Spleen (tissue), 11 donors: ENCODE measurements around the gene ZBTB3. TPM values are rescaled to one million over a fixed set of nuclear protein-coding genes. Genes with fewer than 3 reads are reported as not detected.
A peak's percentile ranks its signal among the peaks of the same experiment; 100 is the strongest.
"Not testable (repeated sequence)": the region's sequence is repeated elsewhere in the genome, so short reads cannot be mapped to it uniquely, and the experiment has no call there.

Experiments used
- DNase-seq: peaks from one replicate; pipeline ENCODE4 v3.0.0-alpha.2; 2020
- H3K27ac ChIP-seq, 8 donors: fragments of 200-600 bp; sonication (generic) in 7 of 8; 1 replicate in 4 of 8; 2 replicates in 4 of 8; pipeline versions ENCODE4 v1.5.0 to v1.8.0; 2016 to 2021; ENCODE audit warnings: inconsistent platforms in 4 of 8, mild to moderate bottlenecking in 4 of 8, moderate library complexity in 1 of 8
- H3K27me3 ChIP-seq, 7 donors: fragments of 200-600 bp; sonication (generic) in 6 of 7; replicated peaks in 1 of 7; 1 replicate in 4 of 7; 2 replicates in 3 of 7; pipeline versions ENCODE4 v1.5.0 to v1.8.0; 2016 to 2021; ENCODE audit warnings: inconsistent platforms in 3 of 7, mild to moderate bottlenecking in 1 of 7
- H3K36me3 ChIP-seq, 6 donors: fragments of 200-600 bp; sonication (generic) in 5 of 6; 1 replicate in 4 of 6; 2 replicates in 2 of 6; pipeline versions ENCODE4 v1.5.0 to v1.8.0; 2016 to 2021; ENCODE audit warnings: inconsistent platforms in 2 of 6
- H3K4me1 ChIP-seq, 6 donors: fragments of 200-600 bp; sonication (generic) in 5 of 6; 1 replicate in 3 of 6; 2 replicates in 3 of 6; pipeline versions ENCODE4 v1.5.0 to v1.8.0; 2016 to 2021; ENCODE audit warnings: inconsistent platforms in 3 of 6
- H3K4me3 ChIP-seq, 8 donors: fragments of 200-600 bp; sonication (generic) in 7 of 8; 1 replicate in 4 of 8; 2 replicates in 4 of 8; pipeline versions ENCODE4 v1.5.0 to v1.8.0; 2016 to 2021; ENCODE audit warnings: inconsistent platforms in 4 of 8, mild to moderate bottlenecking in 4 of 8, moderate library complexity in 2 of 8
- H3K9me3 ChIP-seq, 8 donors: fragments of 200-600 bp; sonication (generic) in 7 of 8; 1 replicate in 4 of 8; 2 replicates in 4 of 8; pipeline versions ENCODE4 v1.5.0 to v1.8.0; 2016 to 2021; ENCODE audit warnings: inconsistent platforms in 4 of 8
- CTCF ChIP-seq, 11 experiments: fragments of 200-600 bp in 7 of 11; fragments of 450-650 bp in 4 of 11; sonication (generic) in 4 of 11; IDR thresholded peaks in 8 of 11; conservative IDR thresholded peaks in 3 of 11; 1 replicate in 7 of 11; 2 replicates in 4 of 11; pipeline versions ENCODE4 v1.4.0 to v1.8.0; 2016 to 2021; ENCODE audit warnings: antibody characterized with exemption in 11 of 11, inconsistent platforms in 4 of 11, mild to moderate bottlenecking in 1 of 11
- POLR2A ChIP-seq, 3 donors: fragments of 450-650 bp; IDR thresholded peaks; one replicate each; pipeline ENCODE4 v1.5.1; 2017; ENCODE audit warnings: antibody characterized with exemption in 3 of 3, mild to moderate bottlenecking in 1 of 3
- POLR2AphosphoS5 ChIP-seq, 3 donors: sonication (generic); formaldehyde crosslinking; IDR thresholded peaks; one replicate each; pipeline ENCODE4 v1.5.1; 2017; ENCODE audit warnings: antibody characterized with exemption in 3 of 3
- WGBS, 5 donors: extraction: QIAGEN DNeasy Blood & Tissue Kit in 3 of 5; methylation state at CpG; one replicate each; pipeline versions ENCODE4 v1.1.5 to v1.1.7; 2013 to 2018; 5-methylcytosine and 5-hydroxymethylcytosine counted together
- intact Hi-C: fragments of 100-400 bp; cut with DNase I; formaldehyde crosslinking; loops from one replicate; pipeline ENCODE4 v1.15.0; 2023; ENCODE audit warnings: low total_unique reads
- polyA plus RNA-seq, 3 donors: library from polyadenylated mRNA; stranded (reverse); fragments of 200-250 nt; gene quantifications; one replicate each; pipeline ENCODE4 v1.2.1, GENCODE V29; 2013
- total RNA-seq, 7 donors: library from RNA; depleted of rRNA in 3 of 7; stranded (reverse); fragments of >200 nt in 3 of 7; fragmentation: NEBNext Ultra II Directional in 4 of 7; extraction: Animal tissue kit (Norgen Biotek cat#: 25700) in 4 of 7; gene quantifications; one replicate each; pipeline versions ENCODE4 v1.1.0 to v1.2.1, GENCODE V29; 2016 to 2021
- donor health status: healthy with polysubstance abuse.
- donor health status: DM: no; HTN: no; CAD: no; lungs with moderate emphysema.
- donor health status: DM: no; HTN: no; CAD: no.
- donor health status: Bipolar disorder and iron deficiency.
- donor health status: healthy.
- donor health status: DM: no; HTN: no; CAD: no.
- donor health status: DM: yes; HTN: yes; CAD: no.

Gene ZBTB3
- total and polyA plus RNA-seq, 10 donors, result 3.2 to 14.5 (median 10.0) TPM

GRCh38 chr11:62732830-62733229 lies 21.1 kb downstream of the ZBTB3 start:
- H3K27me3 ChIP-seq, result no peaks in the 10 kb centered on the region
- TF ChIP-seq POLR2AphosphoS5 (IDR thresholded peaks at IDR 0.05), result no peak

DNA sequence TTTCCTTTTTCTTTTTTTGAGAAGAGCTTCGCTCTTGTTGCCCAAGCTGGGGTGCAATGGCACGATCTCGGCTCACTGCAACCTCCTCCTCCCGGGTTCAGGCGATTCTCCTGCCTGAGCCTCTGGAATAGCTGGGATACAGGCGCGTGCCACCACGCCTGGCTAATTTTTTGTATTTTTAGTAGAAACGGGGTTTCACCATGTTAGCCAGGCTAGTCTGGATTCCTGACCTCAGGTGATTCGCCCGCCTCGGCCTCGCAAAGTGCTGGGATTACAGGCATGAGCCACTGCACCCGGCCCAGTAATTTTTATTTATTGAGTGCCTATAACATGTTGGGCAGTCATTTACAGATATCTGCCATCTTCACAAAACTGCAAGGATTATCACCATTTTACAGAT lies 23.9 kb downstream of the ZBTB3 start:
- DNase-seq, intact Hi-C loops, H3K27me3 ChIP-seq, H3K9me3 ChIP-seq: not testable (repeated sequence)
- Histone ChIP-seq H3K36me3 (peaks cover 0 to 52% (median 25%) of the 10 kb centered on the region in 6 donors), H3K4me1 (peaks cover 22 to 77% (median 49%) of the 10 kb centered on the region in 6 donors), H3K27ac (peak overlapping the region in 2 of 8 donors; percentile 96 to 98), H3K4me3 (peak overlapping the region in 6 of 8 donors; percentile 79 to 99 (median 94))
- WGBS, 5 donors, result 80 to 91% (median 84%) methylated on average over 14 of the region's 14 CpGs

More at GRCh38 chr11:62732830-62733229, 21.1 kb downstream of the ZBTB3 start:
- Histone ChIP-seq H3K4me1 (peaks cover 13 to 61% (median 39%) of the 10 kb centered on the region in 6 donors), H3K4me3 (no peak overlapping the region), H3K9me3 (no peaks in the 10 kb centered on the region), H3K36me3 (peaks cover 0 to 79% (median 51%) of the 10 kb centered on the region in 6 donors), H3K27ac (no peak overlapping the region)
- 78 to 87% (median 85%) methylated on average over 2 of the region's 2 CpGs for WGBS, 5 donors
- intact Hi-C loops, result no loop called here
- DNase-seq, result no peak

DNA sequence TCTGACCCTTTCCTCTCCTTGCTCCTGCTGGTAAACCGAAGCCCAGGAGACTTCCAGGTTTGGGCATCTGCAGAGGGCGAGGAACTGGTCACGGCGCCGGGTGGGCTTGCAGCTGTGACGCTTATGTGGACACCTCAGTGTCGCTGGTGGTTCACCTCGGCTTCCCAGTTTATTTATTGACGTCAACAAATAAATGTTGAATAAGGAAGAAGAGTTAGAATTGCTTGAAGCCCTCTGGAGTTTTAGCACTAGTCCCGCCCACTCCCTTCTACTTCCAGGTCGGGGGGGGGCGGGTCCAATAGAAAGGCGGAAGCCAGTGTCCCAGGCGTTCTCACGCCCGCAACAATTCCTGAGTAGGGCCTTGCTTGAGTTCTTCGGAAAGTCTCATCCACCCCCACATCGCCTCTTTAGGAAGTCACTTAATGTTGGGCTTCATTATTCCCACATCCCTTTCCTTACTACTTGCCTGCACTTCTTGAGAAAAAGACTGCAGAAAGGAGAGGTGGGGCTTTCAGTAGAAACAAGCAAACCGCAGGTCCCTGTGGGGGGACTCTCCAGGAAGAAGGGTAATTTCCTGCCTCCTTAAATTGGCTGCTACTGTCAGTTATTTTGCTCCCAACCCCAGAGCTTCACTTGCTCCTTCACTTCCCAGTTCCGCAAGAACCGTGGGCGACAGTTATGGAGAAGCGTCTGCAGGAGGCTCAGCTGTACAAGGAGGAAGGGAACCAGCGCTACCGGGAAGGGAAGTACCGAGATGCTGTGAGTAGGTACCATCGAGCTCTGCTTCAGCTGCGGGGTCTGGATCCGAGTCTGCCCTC lies 25.6 kb downstream of the ZBTB3 start, which contains the start of gene TTC9C:
TSS of gene TTC9C (plus strand) at position 316 of the 818 bp plus-strand sequence. CDS start at position 679, 363 bp downstream.
- H3K27me3 ChIP-seq, result no peaks in the 10 kb centered on the region
- intact Hi-C loops, result no loop called here
- peaks cover 0 to 46% (median 15%) of the 10 kb centered on the region in 6 donors for H3K36me3 ChIP-seq
- no peaks in the 10 kb centered on the region for H3K9me3 ChIP-seq
- TF ChIP-seq POLR2A (IDR thresholded peaks at IDR 0.05) (peak in 1 of 3 donors; percentile 70), POLR2AphosphoS5 (IDR thresholded peaks at IDR 0.05) (peak; percentile 68 to 96 (median 87)), CTCF (IDR thresholded peaks at IDR 0.05 in 8 of 11, conservative IDR thresholded peaks at IDR 0.05 in 3 of 11) (no peak)
- peak within 1 kb of the TSS; percentile 73 to 99 (median 94) for H3K4me3 ChIP-seq
- H3K27ac ChIP-seq, result peak within 1 kb of the TSS; percentile 78 to 98 (median 96)
- H3K4me1 ChIP-seq, result peaks cover 30 to 81% (median 66%) of the 10 kb centered on the region in 6 donors
- WGBS, 5 donors, result 0 to 1% (median 0%) methylated on average over 29 of the region's 29 CpGs
- DNase-seq, result peak; percentile 94

GRCh38 chr11:62727872-62728170 lies 26.1 kb downstream of the ZBTB3 start:
- Histone ChIP-seq H3K4me3 (peak overlapping the region; percentile 73 to 99 (median 94)), H3K9me3 (no peaks in the 10 kb centered on the region), H3K4me1 (peaks cover 30 to 81% (median 67%) of the 10 kb centered on the region in 6 donors), H3K27me3 (no peaks in the 10 kb centered on the region), H3K36me3 (peaks cover 3 to 46% (median 16%) of the 10 kb centered on the region in 6 donors), H3K27ac (peak overlapping the region; percentile 78 to 98 (median 96))
- DNase-seq, result no peak
- intact Hi-C loops, result no loop called here
- 0 to 1% (median 0%) methylated on average over 20 of the region's 20 CpGs for WGBS, 5 donors
- TF ChIP-seq POLR2A (IDR thresholded peaks at IDR 0.05), result no peak
- no peak for TF ChIP-seq POLR2AphosphoS5 (IDR thresholded peaks at IDR 0.05)
- TF ChIP-seq CTCF (IDR thresholded peaks at IDR 0.05 in 8 of 11, conservative IDR thresholded peaks at IDR 0.05 in 3 of 11), result no peak
